ENCODE results near the gene DUSP11.

DNA sequence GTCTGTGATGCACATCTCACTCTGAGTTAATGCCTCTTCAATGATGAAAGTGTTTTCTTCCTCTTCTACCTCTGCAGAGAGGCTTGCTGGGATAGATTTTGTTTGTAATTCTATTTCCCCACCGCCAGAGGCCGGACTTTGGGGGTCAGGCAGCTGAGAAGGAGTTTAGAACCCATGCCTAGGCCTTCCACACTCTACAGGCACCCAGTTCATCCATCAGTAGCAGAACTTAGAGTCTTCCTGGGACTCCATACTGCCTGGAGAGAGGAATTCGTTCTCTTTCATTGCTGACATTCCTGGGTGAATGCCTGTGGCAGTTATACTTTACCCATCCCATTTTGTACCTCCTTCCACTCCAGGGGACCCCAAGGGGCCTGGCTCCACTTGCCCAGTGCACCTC, 51.9 kb downstream of the DUSP11 start:
- no peak for TF ChIP-seq ZNF274 (IDR thresholded peaks at IDR 0.05; ENCODE audit: low read depth, low read length)
- TF ChIP-seq YY1 (IDR thresholded peaks at IDR 0.05; ENCODE audit: insufficient read depth, insufficient read length): no peak

Measured in NT2/D1 (cell line).